ENCODE measurements around the gene ZNF175.

ZNF175 gene

GRCh38 chr19:51546107-51546649, 24.9 kb upstream of the ZNF175 start:
- FAIRE-seq, result no peak
- DNase-seq (ENCODE audit: insufficient read length, low spot score), result no peak
- TF ChIP-seq POLR2A (IDR thresholded peaks at IDR 0.05; ENCODE audit: low read depth, low read length), result no peak

GRCh38 chr19:51546650-51547396, 24.3 kb upstream of the ZNF175 start:
- DNase-seq (ENCODE audit: insufficient read length, low spot score) (no peak), FAIRE-seq (no peak)
- no peak for TF ChIP-seq POLR2A (IDR thresholded peaks at IDR 0.05; ENCODE audit: low read depth, low read length)

DNA sequence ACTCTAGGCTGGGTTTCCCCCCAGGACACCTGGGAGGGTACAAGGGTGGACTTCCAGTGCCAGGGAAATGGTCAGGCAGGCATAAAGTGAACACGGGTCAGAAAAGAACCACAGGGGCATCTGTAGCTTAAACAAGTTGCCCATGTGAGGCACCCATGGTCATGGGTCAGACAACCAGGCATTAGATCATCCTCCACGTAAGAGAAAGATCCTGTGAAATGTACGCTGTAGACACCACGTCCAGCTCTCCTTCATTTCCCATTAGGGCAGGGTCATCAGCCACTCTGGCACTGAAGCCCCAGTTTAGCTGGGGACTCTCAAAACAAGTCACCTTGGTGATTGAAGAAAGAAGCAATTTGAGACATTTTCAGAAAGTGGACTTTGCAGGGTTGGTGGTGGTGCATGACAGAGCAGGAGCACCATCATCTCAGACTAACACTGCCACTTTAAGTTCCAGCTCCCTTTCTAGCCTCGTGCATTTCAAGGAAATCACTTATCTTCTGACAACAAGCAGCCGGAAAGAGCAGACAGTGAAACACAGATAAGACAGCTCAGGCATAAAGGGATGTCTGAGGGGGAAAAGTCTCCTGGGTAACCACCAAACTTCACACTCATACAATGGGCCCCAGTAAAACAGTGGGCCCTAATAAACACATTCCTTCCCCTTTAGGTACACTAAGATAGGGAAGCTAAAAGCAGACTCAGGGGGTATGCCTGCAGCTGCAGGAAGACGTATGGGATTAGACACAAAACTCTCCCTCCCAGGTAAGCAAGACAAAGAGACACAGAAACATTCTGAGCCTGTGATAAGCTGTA, 23.5 kb upstream of the ZNF175 start:
- FAIRE-seq (no peak), DNase-seq (ENCODE audit: insufficient read length, low spot score) (no peak)
- no peak for TF ChIP-seq POLR2A (IDR thresholded peaks at IDR 0.05; ENCODE audit: low read depth, low read length)

GRCh38 chr19:51548213-51548651, 22.9 kb upstream of the ZNF175 start:
- FAIRE-seq (no peak), DNase-seq (ENCODE audit: insufficient read length, low spot score) (no peak)
- TF ChIP-seq POLR2A (IDR thresholded peaks at IDR 0.05; ENCODE audit: low read depth, low read length), result no peak

- no peak for TF ChIP-seq POLR2A (IDR thresholded peaks at IDR 0.05; ENCODE audit: low read depth, low read length)
- FAIRE-seq, result no peak
Observed at GRCh38 chr19:51548891-51549305, 22.2 kb upstream of the ZNF175 start.

GRCh38 chr19:51549533-51550324, 21.4 kb upstream of the ZNF175 start:
- FAIRE-seq, result no peak

More at GRCh38 chr19:51548891-51549305, 22.2 kb upstream of the ZNF175 start:
- DNase-seq (ENCODE audit: insufficient read length, low spot score), result no peak

DNA sequence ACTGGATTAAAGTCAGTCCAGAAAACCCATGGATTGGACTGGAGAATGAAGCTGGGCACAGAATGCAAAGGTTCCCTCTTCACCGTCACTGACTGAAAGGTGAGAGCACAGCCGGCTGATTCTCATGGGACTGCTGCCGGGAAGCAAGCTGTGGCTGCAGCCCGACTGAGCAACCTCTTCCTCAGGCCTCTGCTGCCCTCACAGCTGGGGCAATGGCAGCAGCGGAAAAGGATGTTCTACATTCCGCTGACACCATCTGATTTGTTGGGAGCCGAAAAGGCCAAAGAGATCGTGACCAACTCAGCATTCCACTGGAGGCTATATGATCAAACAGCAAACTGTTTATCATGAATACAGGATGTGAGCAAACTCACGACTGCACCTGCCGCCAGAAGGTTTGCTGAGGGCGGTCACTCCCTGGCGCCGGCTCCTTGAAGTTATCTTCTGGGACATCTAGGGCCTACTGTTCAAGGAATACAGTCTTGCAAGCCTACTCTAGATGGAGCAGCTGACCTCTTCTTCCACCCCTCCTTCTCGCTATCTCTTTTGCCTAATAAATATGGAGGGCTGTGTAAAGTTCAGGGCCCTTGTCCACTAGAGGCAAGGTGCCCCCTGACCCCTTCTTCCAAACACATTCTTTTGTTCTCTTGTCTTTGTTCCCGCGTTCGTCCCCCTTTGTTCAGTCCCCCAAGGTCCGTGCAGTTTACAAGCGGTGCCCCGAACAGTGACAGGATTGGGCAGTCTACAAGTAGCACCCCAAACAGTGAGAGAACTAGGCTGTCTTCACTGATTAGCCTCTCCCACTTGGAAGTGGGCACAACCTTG, 20.0 kb upstream of the ZNF175 start:
- DNase-seq (ENCODE audit: insufficient read length, low spot score), result no peak

More at GRCh38 chr19:51549533-51550324, 21.4 kb upstream of the ZNF175 start:
- TF ChIP-seq POLR2A (IDR thresholded peaks at IDR 0.05; ENCODE audit: low read depth, low read length), result no peak
- DNase-seq (ENCODE audit: insufficient read length, low spot score), result no peak

GRCh38 chr19:51551673-51552432, 19.2 kb upstream of the ZNF175 start:
- DNase-seq (ENCODE audit: insufficient read length, low spot score) (no peak), FAIRE-seq (no peak)
- TF ChIP-seq POLR2A (IDR thresholded peaks at IDR 0.05; ENCODE audit: low read depth, low read length), result no peak

More for the DNA sequence above, 20.0 kb upstream of the ZNF175 start:
- TF ChIP-seq POLR2A (IDR thresholded peaks at IDR 0.05; ENCODE audit: low read depth, low read length), result no peak
- FAIRE-seq, result no peak

DNA sequence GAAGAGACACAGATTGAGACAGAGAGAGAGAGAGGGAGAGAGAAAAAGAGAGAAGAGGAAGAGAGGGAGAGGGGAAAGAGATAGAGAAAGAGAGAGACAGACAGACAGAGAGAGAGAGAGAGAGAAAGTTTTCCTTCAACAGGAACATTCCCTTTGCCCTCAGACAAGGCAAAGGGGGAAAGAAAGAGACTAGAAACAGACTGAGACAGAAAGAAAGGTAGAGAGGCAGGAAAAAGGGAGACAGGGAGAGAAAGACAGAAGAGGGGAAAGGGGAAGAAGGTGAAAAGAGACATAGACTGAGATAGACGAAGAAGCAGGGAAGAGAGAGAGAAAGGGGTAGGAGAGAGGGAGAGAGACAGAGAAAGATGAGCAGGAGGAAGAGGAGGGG, 18.5 kb upstream of the ZNF175 start:
- FAIRE-seq (no peak), DNase-seq (ENCODE audit: insufficient read length, low spot score) (no peak)
- no peak for TF ChIP-seq POLR2A (IDR thresholded peaks at IDR 0.05; ENCODE audit: low read depth, low read length)

- no peak for FAIRE-seq
- no peak for TF ChIP-seq POLR2A (IDR thresholded peaks at IDR 0.05; ENCODE audit: low read depth, low read length)
Observed at GRCh38 chr19:51552996-51553725, 17.9 kb upstream of the ZNF175 start.

GRCh38 chr19:51559240-51559639, 11.8 kb upstream of the ZNF175 start:
- TF ChIP-seq POLR2A (IDR thresholded peaks at IDR 0.05; ENCODE audit: low read depth, low read length), result no peak
- FAIRE-seq, result no peak
- no peak for DNase-seq (ENCODE audit: insufficient read length, low spot score)

More at GRCh38 chr19:51552996-51553725, 17.9 kb upstream of the ZNF175 start:
- peak; percentile 18 for DNase-seq (ENCODE audit: insufficient read length, low spot score)

Measured in H54 (cell line).